UCSD-AML1 (cell line): ENCODE data around the gene UNKL.

Experiments used
- DNase-seq: peaks from one replicate; lab custom pipeline; 2025; ENCODE audit not compliant: unreplicated experiment; lab: John Stamatoyannopoulos, UW

The UNKL gene

DNA sequence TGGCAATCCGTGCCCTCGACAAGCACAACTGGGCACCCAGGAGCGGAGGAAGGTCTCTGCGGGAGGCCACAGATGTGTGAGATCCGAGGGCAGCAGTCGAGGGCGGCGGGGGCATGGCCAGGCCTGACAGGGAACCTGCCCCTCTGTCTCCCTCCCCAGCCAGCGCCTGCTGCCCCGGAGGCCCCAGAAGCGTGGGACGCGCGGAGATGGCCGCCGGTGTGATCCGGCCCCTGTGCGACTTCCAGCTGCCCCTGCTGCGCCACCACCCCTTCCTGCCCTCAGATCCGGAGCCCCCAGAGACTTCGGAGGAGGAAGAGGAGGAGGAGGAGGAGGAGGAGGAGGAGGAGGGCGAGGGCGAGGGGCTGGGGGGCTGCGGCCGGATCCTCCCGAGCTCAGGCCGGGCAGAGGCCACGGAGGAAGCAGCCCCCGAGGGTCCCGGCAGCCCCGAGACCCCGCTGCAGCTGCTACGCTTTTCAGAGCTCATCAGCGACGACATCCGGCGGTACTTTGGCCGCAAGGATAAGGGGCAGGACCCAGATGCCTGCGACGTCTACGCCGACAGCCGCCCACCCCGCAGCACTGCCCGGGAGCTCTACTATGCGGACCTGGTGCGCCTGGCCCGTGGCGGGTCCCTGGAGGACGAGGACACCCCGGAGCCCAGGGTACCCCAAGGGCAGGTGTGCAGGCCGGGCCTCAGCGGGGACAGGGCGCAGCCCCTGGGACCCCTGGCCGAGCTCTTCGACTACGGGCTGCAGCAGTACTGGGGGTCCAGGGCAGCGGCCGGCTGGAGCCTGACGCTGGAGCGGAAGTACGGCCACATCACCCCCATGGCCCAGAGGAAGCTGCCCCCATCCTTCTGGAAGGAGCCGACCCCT is 18.1 kb upstream of the UNKL start:
- no peak for DNase-seq

GRCh38 chr16:1431497-1432270 is 17.2 kb upstream of the UNKL start:
- DNase-seq, result no peak

GRCh38 chr16:1430759-1431496 is 16.4 kb upstream of the UNKL start, which contains the start of gene PERCC1:
TSS of gene PERCC1 (plus strand) at chr16:1431078. CDS start at chr16:1432594, 1,516 bp downstream.
- no peak for DNase-seq

DNA sequence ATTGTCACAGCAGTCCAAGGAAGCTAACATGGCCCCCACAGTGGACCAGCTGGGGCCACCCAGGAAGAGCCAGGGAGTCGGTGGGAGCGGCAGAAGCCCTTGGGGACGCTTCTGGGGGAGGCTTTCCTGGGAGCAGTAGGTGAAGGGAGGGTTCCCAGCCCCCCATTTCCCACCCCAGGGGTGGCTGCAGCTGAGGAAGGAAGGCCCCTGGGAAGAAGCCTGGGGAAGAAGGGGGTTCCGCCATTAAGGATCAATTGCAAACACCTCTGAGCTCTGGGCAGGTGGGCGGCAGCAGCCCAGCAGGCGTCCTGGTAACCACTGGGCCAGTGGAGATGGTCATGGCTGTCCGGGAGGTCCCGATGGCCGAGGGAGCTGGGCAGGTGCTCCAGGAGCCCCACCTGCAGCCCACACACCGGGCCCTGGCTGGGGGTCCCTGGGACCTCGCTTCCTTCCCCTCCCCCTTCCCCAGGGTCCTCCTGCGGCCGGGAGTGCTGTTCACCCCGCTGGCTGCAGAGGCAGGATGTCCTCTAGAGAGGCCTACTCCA is 15.8 kb upstream of the UNKL start:
- no peak for DNase-seq

DNA sequence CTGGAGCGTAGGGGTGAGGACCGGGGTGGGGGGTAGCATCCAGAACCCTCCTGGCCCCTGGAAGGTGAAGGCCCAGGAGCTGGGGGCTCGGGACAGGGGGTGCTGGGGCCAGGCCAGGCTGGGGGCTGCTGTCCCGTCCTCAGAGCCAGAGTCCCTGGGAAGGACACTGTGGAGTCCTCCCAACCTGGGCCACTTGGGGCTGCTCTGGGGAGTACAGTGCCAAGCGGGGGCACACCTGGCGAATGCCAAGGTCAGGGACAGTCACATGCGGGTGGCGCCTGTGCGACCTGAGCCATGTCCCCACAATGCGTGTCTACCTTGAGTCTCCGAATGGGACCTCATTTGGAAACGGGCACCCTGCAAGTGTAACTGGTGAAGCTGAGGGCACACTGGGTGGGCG is 15.1 kb upstream of the UNKL start:
- DNase-seq, result no peak

DNA sequence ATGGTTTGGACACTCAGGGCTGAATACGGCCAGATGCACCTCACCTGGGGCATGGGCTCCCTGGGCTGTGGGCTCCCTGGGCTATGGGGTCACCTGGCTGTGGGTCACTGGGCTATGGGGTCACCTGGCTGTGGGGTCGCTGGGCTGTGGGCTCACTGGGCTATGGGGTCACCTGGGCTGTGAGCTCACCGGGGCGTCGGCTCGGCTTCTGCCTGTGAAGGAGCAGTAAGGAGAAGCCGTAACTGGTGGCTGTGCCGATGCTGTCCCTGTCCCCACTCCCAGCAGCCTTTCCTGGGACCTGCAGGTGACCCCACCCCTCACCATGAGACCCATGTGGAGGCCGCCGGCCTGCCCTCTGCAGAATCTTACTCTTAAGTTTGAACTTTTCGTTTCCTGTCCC is 14.5 kb upstream of the UNKL start:
- no peak for DNase-seq

DNA sequence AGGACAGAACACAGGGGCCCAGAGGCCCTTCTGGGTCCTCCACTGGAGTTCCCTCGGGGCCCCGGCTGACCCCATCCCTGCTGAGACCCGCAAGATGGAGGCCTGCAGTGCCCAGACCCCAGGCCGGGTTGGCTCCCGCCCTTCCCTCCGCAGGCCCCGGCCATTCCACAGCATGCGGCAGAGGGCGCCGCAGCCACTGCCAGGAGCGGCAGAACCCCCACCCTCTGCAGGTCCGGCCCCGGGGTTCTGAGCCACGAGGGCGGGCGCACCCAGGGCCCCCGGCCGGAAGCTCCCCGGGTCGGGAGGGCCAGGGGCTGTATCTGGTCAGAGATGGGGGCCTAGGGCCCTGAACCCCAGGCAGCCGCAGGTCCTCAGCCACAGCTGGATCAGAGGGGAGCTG is 14.0 kb upstream of the UNKL start:
- peak; percentile 64 for DNase-seq

DNA sequence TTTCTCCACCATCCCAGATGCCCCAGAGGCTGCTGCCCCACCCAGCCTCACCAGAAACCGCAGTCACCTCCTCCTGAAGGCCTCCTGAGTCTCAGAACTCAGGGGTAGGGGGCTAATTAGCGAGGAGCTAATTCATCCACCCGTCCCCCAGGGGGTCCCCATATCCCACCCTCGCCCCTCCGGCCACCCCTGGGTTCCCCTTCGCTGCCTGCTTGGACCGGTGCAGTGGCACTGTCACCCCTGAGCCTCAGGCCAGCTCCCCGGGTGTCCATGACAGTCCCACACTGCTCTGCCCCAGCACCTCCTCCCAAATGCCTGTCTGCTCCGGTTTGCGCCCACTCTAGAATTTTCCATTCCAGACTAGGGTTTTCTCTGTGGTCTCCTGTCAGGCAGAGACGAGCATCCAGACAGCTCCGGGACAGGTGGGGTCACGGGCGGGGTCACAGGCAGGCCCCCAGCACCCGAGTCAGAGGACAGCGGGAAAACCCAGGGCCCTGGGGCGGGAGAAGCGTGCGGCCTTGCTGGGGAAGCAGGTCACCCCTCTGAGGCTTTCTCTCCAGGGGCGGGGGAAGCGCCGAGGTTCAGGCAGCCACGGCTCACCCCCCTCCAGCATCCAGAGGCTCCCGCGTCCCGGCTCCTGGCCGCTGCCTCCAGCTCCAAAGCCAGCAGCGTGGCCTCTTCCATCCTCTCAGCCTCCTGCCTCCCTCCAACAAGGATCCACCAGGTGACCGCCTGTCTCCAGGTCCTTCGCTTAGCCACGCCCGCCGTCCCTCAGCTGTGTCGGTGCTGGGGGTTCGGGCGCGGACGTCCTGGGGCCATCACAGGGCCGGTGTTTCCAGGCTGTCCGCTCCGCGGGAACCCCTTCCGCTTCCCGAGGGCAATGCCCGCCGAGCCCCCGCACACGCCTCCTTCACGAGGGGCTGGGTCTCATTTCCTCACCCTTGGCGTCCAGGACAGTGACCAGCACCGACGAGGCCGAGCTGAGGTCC is 13.3 kb upstream of the UNKL start:
- DNase-seq, result no peak

- DNase-seq, result no peak
Observed at GRCh38 chr16:1426734-1427471, 12.4 kb upstream of the UNKL start.

- no peak for DNase-seq
Observed at GRCh38 chr16:1425616-1426370, 11.3 kb upstream of the UNKL start.

DNA sequence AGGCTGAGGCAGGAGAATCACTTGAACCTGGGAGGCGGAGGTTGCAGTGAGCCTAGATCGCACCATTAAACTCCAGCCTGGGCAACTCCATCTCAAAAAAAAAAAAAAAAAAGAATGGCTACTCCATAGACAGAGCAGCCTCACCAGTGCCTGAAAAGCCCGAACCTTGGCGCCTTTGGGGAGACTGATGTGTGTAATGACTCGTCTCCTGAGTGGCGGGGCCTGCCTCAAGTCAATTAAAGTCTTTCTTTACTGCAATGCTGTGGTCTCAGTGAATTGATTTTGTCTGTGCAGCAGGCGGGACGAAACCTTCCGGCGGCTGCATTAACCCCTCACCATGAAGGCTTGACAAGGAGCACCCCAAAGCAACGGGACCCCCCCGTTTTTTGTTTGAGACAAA is 9.5 kb upstream of the UNKL start:
- no peak for DNase-seq

- no peak for DNase-seq
Observed at GRCh38 chr16:1422076-1422475, 7.6 kb upstream of the UNKL start.

DNA sequence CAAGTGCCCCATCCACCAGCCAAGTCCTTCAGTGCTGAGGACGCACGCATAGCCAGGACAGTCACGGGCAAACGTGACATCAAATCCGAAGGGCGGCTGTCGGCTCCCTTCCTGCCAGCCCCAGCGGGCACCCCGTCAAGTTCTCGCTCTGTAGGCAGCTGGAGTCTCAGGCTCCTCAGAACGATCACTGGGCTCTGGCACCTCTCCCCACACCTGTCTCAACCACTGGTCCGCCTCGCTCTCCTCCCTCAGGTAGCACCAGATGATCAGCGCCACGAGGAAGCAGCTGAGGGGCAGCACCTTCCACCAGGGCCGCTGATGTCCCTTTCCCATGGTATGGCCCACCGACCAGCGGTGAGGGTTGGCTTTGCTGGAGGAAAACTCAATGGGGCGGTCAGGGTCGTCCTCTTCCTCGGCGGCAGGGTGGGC is 5.6 kb upstream of the UNKL start:
- DNase-seq, result no peak

DNA sequence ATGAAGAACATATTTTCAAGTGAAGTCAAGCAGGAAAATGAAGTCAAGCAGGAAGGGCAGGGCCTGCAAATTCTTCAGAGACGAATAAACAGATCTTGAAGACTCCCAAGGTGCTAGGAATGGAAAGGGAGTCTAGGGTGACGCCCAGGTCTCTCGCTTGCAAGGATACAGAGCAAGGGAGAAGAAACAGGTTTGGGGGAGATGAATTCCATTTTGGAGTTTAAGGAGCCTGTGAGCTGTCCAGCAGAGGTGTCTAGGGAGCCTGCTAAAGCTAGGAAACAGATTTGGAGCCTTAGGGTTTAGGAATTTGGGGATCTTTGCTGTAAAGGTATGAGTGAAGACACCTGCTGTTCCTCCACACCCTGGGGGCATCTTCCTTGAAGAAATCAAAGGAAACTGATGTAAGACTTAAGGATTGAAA is 2.0 kb upstream of the UNKL start:
- no peak for DNase-seq

DNA sequence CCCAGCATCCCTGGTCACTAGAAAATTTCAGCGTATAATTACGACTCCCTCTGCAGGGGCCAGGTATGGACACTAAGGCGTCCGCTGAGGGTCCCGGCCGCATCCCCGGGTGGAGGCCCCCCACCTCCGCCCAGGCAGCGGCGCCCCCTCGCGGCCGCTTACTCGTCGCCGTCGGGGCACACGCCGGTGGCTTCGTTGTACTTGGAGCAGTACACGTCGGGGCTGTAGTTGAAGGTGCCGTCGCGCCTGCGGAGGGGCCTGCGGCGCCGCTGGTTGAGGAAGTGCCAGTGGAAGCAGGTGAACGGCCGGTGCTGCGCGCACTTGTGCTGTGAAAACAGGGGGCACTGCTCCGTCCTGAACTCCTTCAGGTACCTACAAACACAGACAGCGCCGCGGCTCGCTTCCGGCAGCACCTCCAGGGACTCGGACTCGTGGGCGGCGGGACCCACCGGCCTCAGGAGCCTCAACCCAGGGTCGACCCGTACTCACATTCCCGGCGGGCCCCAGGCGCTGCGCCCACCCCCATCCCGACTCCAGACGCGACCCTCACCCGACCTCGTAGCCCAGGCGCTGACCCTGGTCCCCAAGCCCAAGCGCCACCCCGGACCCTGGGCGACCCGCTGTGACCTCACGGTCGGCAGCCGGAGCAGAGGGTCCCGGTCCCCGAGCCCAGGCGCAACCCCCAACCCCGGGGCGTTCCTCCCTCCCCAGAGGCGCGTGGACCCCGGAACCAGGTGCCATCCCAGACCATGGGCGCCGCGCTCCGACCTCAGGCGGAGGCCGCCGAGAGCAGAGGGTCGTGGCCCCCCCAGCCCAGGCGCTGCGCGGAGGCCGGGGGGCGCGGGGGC is 596 bp downstream of the UNKL start:
- peak; percentile 76 for DNase-seq

DNA sequence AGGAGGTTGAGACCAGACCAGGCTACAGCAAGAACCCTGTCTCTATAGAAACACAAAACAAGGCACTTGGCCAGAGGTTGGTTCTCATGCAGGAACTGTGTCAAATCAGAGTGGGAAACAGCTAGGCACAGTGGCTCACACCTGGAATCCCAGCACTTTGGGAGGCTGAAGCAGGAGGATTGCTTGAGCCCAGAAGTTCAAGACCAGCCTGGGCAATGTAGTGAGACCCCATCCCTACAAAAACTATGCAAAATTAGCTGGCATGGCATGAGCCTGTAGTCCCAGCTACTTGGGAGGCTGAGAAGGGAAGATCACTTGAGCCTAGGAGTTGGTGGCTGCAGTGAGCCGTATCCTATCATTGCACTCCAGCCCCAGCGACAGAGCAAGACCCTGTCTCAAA is 1.7 kb downstream of the UNKL start:
- DNase-seq, result no peak

DNA sequence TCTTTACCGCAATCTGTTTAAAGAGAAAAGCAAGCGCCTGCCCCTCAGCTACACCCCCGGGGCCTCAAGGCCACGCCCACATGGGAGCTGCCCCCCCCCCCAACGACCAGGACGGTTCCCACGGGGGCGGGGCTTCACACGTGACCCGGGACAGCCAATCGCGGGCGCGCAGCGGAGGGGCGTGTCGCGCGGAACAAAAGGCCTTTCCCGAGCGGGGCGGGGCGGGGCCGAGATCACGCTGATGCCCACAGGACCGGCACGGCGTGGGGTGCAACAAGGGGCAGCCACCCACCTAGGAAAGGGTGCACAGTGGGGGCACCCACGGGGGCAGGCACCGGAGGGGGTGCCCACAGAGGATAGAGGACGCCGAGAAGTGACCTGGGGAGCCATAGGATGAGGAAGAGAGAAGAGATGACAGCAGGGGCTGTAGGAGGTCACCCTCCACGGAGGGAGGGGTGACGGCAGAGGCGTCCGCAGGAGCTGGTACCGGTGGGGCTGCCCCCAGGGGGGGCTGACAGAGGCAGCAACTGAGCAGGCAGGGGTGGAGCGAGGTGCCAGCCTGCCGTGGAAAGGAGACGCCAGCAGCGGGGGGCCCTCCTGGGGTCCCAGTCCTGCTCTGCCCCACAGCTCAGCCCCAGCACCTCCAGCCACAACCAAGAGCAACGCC is 6.2 kb downstream of the UNKL start:
- peak; percentile 89 for DNase-seq
